H1 (cell line): ENCODE results near the gene HEPHL1. TPM values are rescaled to one million over a fixed set of nuclear protein-coding genes. Genes with fewer than 3 reads are reported as not detected.

Experiments used
- CTCF ChIA-PET: fragments of 300-600 bp; sonication (Branson Sonifier 250); formaldehyde crosslinking; loops from one replicate; lab custom pipeline; 2021; ENCODE audit not compliant: partially characterized antibody; lab: Charles Lee
- POLR2A ChIA-PET: fragments of 300-600 bp; sonication (Branson Sonifier 250); formaldehyde crosslinking; loops from one replicate; lab custom pipeline; 2021; ENCODE audit warnings: inconsistent platforms; ENCODE audit not compliant: partially characterized antibody; lab: Charles Lee
- DNase-seq, 2 experiments: peaks; one replicate each; pipeline versions ENCODE4 v3.0.0 to v3.0.0-alpha.2; 2010 to 2022; ENCODE audit warnings: low spot score in 2 of 2, low read depth in 1 of 2, mixed read lengths in 1 of 2
- FAIRE-seq: peaks from 2 replicates; lab custom pipeline; 2011; peaks lifted over from hg19 to GRCh38; lab: Jason Lieb, UNC
- H2AFZ ChIP-seq: 2 replicates; pipeline ENCODE4 v1.8.1; 2012; ENCODE audit warnings: low read length, inconsistent platforms
- H2AK5ac ChIP-seq: 2 replicates; pipeline ENCODE4 v1.6.1; 2013; ENCODE audit warnings: low read depth, low read length
- H2BK120ac ChIP-seq: replicated peaks from 2 replicates; pipeline ENCODE3; 2013; ENCODE audit warnings: low read depth, low read length, inconsistent platforms
- H2BK12ac ChIP-seq: 2 replicates; pipeline ENCODE4 v1.6.1; 2013; ENCODE audit warnings: low read depth, low read length
- H2BK15ac ChIP-seq: 2 replicates; pipeline ENCODE4 v1.6.1; 2013; ENCODE audit warnings: low read length
- H2BK20ac ChIP-seq: 2 replicates; pipeline ENCODE4 v1.6.1; 2013; ENCODE audit warnings: low read length
- H2BK5ac ChIP-seq: 2 replicates; pipeline ENCODE4 v1.6.1; 2013; ENCODE audit warnings: low read depth, low read length
- H3K14ac ChIP-seq: 2 replicates; pipeline ENCODE4 v1.6.1; 2013; ENCODE audit warnings: inconsistent platforms; ENCODE audit not compliant: insufficient read length
- H3K18ac ChIP-seq: 2 replicates; pipeline ENCODE4 v1.6.1; 2013; ENCODE audit warnings: low read length; ENCODE audit errors: extremely low read depth
- H3K23ac ChIP-seq: 2 replicates; pipeline ENCODE4 v1.6.1; 2013; ENCODE audit warnings: inconsistent platforms; ENCODE audit not compliant: insufficient read length
- H3K23me2 ChIP-seq: 2 replicates; pipeline ENCODE4 v1.6.1; 2013; ENCODE audit warnings: low read depth, low read length
- H3K27ac ChIP-seq: 2 replicates; pipeline ENCODE4 v1.6.1; 2011; ENCODE audit warnings: low read depth, low read length, inconsistent platforms
- H3K27me3 ChIP-seq, 4 experiments: replicated peaks in 1 of 4; 1 replicate in 1 of 4; 2 replicates in 3 of 4; pipeline versions ENCODE4 v1.6.1 to v1.8.1; 2011 to 2013; ENCODE audit warnings: low read length in 3 of 4, mild to moderate bottlenecking in 3 of 4, inconsistent platforms in 2 of 4, mixed read lengths in 2 of 4, moderate library complexity in 1 of 4; ENCODE audit not compliant: control insufficient read depth in 3 of 4, insufficient read depth in 3 of 4; ENCODE audit errors: extremely low read depth in 1 of 4
- H3K36me3 ChIP-seq, 4 experiments: 2 replicates each; pipeline versions ENCODE4 v1.6.1 to v1.8.1; 2011 to 2013; ENCODE audit warnings: mild to moderate bottlenecking in 4 of 4, low read length in 3 of 4, moderate library complexity in 2 of 4, control low read depth in 1 of 4, inconsistent platforms in 1 of 4; ENCODE audit not compliant: insufficient read depth in 4 of 4, control insufficient read depth in 2 of 4
- H3K4ac ChIP-seq: replicated peaks from 2 replicates; pipeline ENCODE3; 2013; ENCODE audit warnings: low read length, low read depth, mixed read lengths, inconsistent platforms; ENCODE audit not compliant: insufficient read length
- H3K4me1 ChIP-seq, 4 experiments: replicated peaks in 1 of 4; 1 replicate in 1 of 4; 2 replicates in 3 of 4; pipeline versions ENCODE4 v1.6.1 to v1.8.1; 2011 to 2013; ENCODE audit warnings: low read length in 3 of 4, inconsistent platforms in 2 of 4, mixed read lengths in 1 of 4; ENCODE audit not compliant: insufficient read depth in 4 of 4, control insufficient read depth in 3 of 4
- H3K4me2 ChIP-seq, 2 experiments: 2 replicates each; pipeline versions ENCODE4 v1.6.1 to v1.8.1; 2011 to 2013; ENCODE audit warnings: low read depth in 2 of 2, low read length in 2 of 2, control low read depth in 1 of 2, inconsistent platforms in 1 of 2, mild to moderate bottlenecking in 1 of 2; ENCODE audit not compliant: insufficient read depth in 1 of 2
- H3K4me3 ChIP-seq, 4 experiments: fragments of 200-600, 300-600 bp in 1 of 4; sonication (generic), shearing (Covaris generic), sonication (Bioruptor Twin) in 1 of 4; 2 replicates each; pipeline versions ENCODE4 v1.5.1 to v1.8.1; 2011 to 2016; ENCODE audit warnings: low read length in 4 of 4, low read depth in 3 of 4, control low read depth in 2 of 4, inconsistent platforms in 2 of 4, mild to moderate bottlenecking in 2 of 4, mixed read lengths in 1 of 4, moderate library complexity in 1 of 4; ENCODE audit not compliant: insufficient read depth in 2 of 4; ENCODE audit errors: extremely low read depth in 1 of 4
- H3K56ac ChIP-seq: replicated peaks from 2 replicates; pipeline ENCODE3; 2013; ENCODE audit warnings: low read depth, mild to moderate bottlenecking, mixed read lengths, low read length, inconsistent platforms; ENCODE audit not compliant: insufficient read length
- H3K79me1 ChIP-seq: 2 replicates; pipeline ENCODE4 v1.6.1; 2013; ENCODE audit warnings: low read depth, low read length, control low read depth
- H3K79me2 ChIP-seq, 2 experiments: 2 replicates each; pipeline versions ENCODE4 v1.6.1 to v1.8.1; 2012 to 2013; ENCODE audit warnings: low read length in 2 of 2, mild to moderate bottlenecking in 2 of 2, inconsistent platforms in 1 of 2; ENCODE audit not compliant: insufficient read depth in 2 of 2, control insufficient read depth in 1 of 2
- H3K9ac ChIP-seq, 4 experiments: replicated peaks in 1 of 4; 1 replicate in 1 of 4; 2 replicates in 3 of 4; pipeline versions ENCODE4 v1.6.1 to v1.8.1; 2011 to 2013; ENCODE audit warnings: low read depth in 3 of 4, low read length in 3 of 4, control low read depth in 2 of 4, mild to moderate bottlenecking in 2 of 4, moderate library complexity in 2 of 4, inconsistent platforms in 1 of 4; ENCODE audit errors: extremely low read depth in 1 of 4
- H3K9me3 ChIP-seq, 2 experiments: 2 replicates each; pipeline versions ENCODE4 v1.6.1 to v1.8.1; 2012 to 2013; ENCODE audit warnings: mild to moderate bottlenecking in 2 of 2, moderate library complexity in 2 of 2, control low read depth in 1 of 2, inconsistent platforms in 1 of 2, low read depth in 1 of 2, low read length in 1 of 2, mixed read lengths in 1 of 2; ENCODE audit not compliant: insufficient read depth in 2 of 2
- H4K20me1 ChIP-seq, 2 experiments: replicated peaks in 1 of 2; 2 replicates each; pipeline versions ENCODE3 to v1.8.1; 2011 to 2013; ENCODE audit warnings: inconsistent platforms in 2 of 2, low read length in 2 of 2, mild to moderate bottlenecking in 1 of 2; ENCODE audit not compliant: insufficient read depth in 2 of 2, control insufficient read depth in 1 of 2
- H4K5ac ChIP-seq: 2 replicates; pipeline ENCODE4 v1.6.1; 2013; ENCODE audit warnings: low read length, low read depth, mixed read lengths, inconsistent platforms; ENCODE audit not compliant: insufficient read length
- H4K8ac ChIP-seq: 2 replicates; pipeline ENCODE4 v1.8.0; 2013; ENCODE audit warnings: mild to moderate bottlenecking, moderate library complexity, low read length, inconsistent platforms; ENCODE audit not compliant: insufficient read depth; ENCODE audit errors: extremely low read depth
- H4K91ac ChIP-seq: replicated peaks from 2 replicates; pipeline ENCODE3; 2013; ENCODE audit warnings: low read length, mixed read lengths, inconsistent platforms; ENCODE audit not compliant: insufficient read length
- ATF3 ChIP-seq: IDR thresholded peaks from 2 replicates; pipeline ENCODE4 v1.6.1; 2011; ENCODE audit warnings: low read depth, mild to moderate bottlenecking, low read length; ENCODE audit not compliant: insufficient read depth
- BCL11A ChIP-seq, 2 experiments: IDR thresholded peaks; one replicate each; pipeline ENCODE4 v1.6.1; 2011; ENCODE audit warnings: low read depth in 2 of 2, low read length in 2 of 2, mild to moderate bottlenecking in 2 of 2
- GABPA ChIP-seq: IDR thresholded peaks from 2 replicates; pipeline ENCODE4 v1.6.1; 2011; ENCODE audit warnings: mild to moderate bottlenecking, low read length, moderate library complexity, borderline replicate concordance; ENCODE audit not compliant: insufficient read depth
- HDAC6 ChIP-seq: IDR thresholded peaks from one replicate; pipeline ENCODE4 v1.7.1; 2012; ENCODE audit warnings: low read depth, mild to moderate bottlenecking, inconsistent platforms, low read length, moderate library complexity
- NANOG ChIP-seq: IDR thresholded peaks from 2 replicates; pipeline ENCODE4 v1.6.1; 2011; ENCODE audit warnings: low read length, low read depth, mild to moderate bottlenecking, inconsistent platforms; ENCODE audit not compliant: insufficient read depth, poor library complexity, severe bottlenecking
- SP4 ChIP-seq: IDR thresholded peaks from 2 replicates; pipeline ENCODE4 v1.6.1; 2012; ENCODE audit warnings: low read length, inconsistent platforms
- USF2 ChIP-seq: IDR thresholded peaks from 2 replicates; pipeline ENCODE4 v1.6.1; 2011; ENCODE audit warnings: low read length, improper control_type of control experiment
- WGBS, 2 experiments: shearing (Covaris generic) in 1 of 2; methylation state at CpG; one replicate each; pipeline versions ENCODE4 v1.1.6 to v1.1.7; 2013 to 2015; ENCODE audit warnings: low lambda C conversion rate in 2 of 2, mixed read lengths in 2 of 2, inconsistent platforms in 1 of 2, low coverage in 1 of 2, missing lambda C conversion rate in 1 of 2; ENCODE audit not compliant: insufficient replicate concordance in 2 of 2, insufficient coverage in 1 of 2, insufficient read length in 1 of 2; ENCODE audit errors: extremely low coverage in 1 of 2, missing lambda C conversion rate in 1 of 2; 5-methylcytosine and 5-hydroxymethylcytosine counted together
- polyA plus RNA-seq, 7 experiments: library from polyadenylated mRNA; depleted of rRNA in 3 of 7; stranded (reverse) in 5 of 7; unstranded in 2 of 7; fragments of >200 nt in 5 of 7; fragments of 200-250 nt in 2 of 7; gene quantifications; 1 replicate in 5 of 7; 2 replicates in 1 of 7; 4 replicates in 1 of 7; pipeline versions ENCODE4 v1.2.1 to v1.2.3, GENCODE V29; 2011 to 2013; ENCODE audit warnings: missing spikeins in 2 of 7, mixed read lengths in 2 of 7
- total RNA-seq: library from RNA; stranded (reverse); fragmentation: NEBNext Ultra II Directional; extraction: Animal tissue kit (Norgen Biotek cat#: 25700); gene quantifications from 2 replicates; pipeline ENCODE4 v1.2.1, GENCODE V29; 2021
- TF ChIP-seq, protein P1 (sequence below): IDR thresholded peaks from 2 replicates; pipeline ENCODE4 v1.6.1; 2012; ENCODE audit warnings: inconsistent platforms

The HEPHL1 gene
- total and polyA plus RNA-seq, 2 of the 8 experiments (the other 6 are each of a cell fraction or from before 2014, with no cell fraction given): 0.09 to 0.11 TPM

- H3K4me3 ChIP-seq: no peak overlapping the region
- no peak overlapping the region for H2BK120ac ChIP-seq
- H3K79me1 ChIP-seq: peaks cover 26% of the 10 kb centered on the region
- no peak for FAIRE-seq
- H3K23ac ChIP-seq: no peak overlapping the region
- no peak overlapping the region for H3K14ac ChIP-seq
- no peak overlapping the region for H2BK5ac ChIP-seq
- H4K5ac ChIP-seq: no peak overlapping the region
- no peak for DNase-seq
- peaks cover 6% of the 10 kb centered on the region for H3K23me2 ChIP-seq
- ChIA-PET CTCF (interaction anchor here (1.3 to 3.9 kb wide), 4 partner anchors 10 to 240 kb away, joined by 3 to 19 read pairs (median 4); no protein-coding TSS in a partner anchor), POLR2A (interaction anchor here (0.7 to 1.5 kb wide), 2 partner anchors 15 to 28 kb away, joined by 3 to 4 read pairs; no protein-coding TSS in a partner anchor)
- no peak overlapping the region for H2AK5ac ChIP-seq
- peaks cover 44 to 52% of the 10 kb centered on the region in 2 experiments for H4K20me1 ChIP-seq
- no peak overlapping the region for H2BK20ac ChIP-seq
- H3K4ac ChIP-seq: no peak overlapping the region
- H3K36me3 ChIP-seq: peaks cover 0 to 4% (median 0%) of the 10 kb centered on the region in 4 experiments; a peak in 1 of 8 replicates
- H2AFZ ChIP-seq: no peak overlapping the region
- H3K4me1 ChIP-seq: peaks cover 10 to 33% (median 20%) of the 10 kb centered on the region in 4 experiments
- 85% methylated on average over 9 of the region's 10 CpGs; no CpG with 5 or more reads in 1 of the 2 experiments for WGBS, 2 experiments
- H3K18ac ChIP-seq: no peak overlapping the region
- no peak overlapping the region for H2BK12ac ChIP-seq
- H3K27ac ChIP-seq: no peak overlapping the region
- H3K9me3 ChIP-seq: no peaks in the 10 kb centered on the region
- no peak overlapping the region; a peak in 1 of 7 replicates for H3K9ac ChIP-seq
- H3K79me2 ChIP-seq: peaks cover 64 to 98% of the 10 kb centered on the region in 2 experiments
- H2BK15ac ChIP-seq: no peak overlapping the region
- H4K8ac ChIP-seq: no peak overlapping the region
- H4K91ac ChIP-seq: no peak overlapping the region
- no peak overlapping the region; a peak in 1 of 4 replicates for H3K4me2 ChIP-seq
- no peak overlapping the region for H3K56ac ChIP-seq
- no peaks in the 10 kb centered on the region for H3K27me3 ChIP-seq
- TF ChIP-seq BCL11A (IDR thresholded peaks at IDR 0.05; ENCODE audit: low read depth in 2 of 2, low read length in 2 of 2): no peak
- TF ChIP-seq, protein P1, sequence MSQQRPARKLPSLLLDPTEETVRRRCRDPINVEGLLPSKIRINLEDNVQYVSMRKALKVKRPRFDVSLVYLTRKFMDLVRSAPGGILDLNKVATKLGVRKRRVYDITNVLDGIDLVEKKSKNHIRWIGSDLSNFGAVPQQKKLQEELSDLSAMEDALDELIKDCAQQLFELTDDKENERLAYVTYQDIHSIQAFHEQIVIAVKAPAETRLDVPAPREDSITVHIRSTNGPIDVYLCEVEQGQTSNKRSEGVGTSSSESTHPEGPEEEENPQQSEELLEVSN: no peak
- no peak for TF ChIP-seq GABPA
- TF ChIP-seq SP4: no peak
- no peak for TF ChIP-seq ATF3
- no peak for TF ChIP-seq HDAC6
- TF ChIP-seq NANOG: no peak
- no peak for TF ChIP-seq USF2
Observed at GRCh38 chr11:94134651-94135512, 113.7 kb downstream of the HEPHL1 start.
